Adrenal gland (tissue), 12 donors: ENCODE measurements around the gene RYR3. TPM values are rescaled to one million over a fixed set of nuclear protein-coding genes. Genes with fewer than 3 reads are reported as not detected.

Experiments used
- DNase-seq, 7 donors: peaks; one replicate each; pipeline ENCODE4 v3.0.0-alpha.2; 2019 to 2020
- H3K27ac ChIP-seq, 5 donors: fragments of 200-600 bp; sonication (generic) in 4 of 5; 1 replicate in 3 of 5; 2 replicates in 2 of 5; pipeline versions ENCODE4 v1.5.1 to v1.8.0; 2016 to 2020; ENCODE audit warnings: mild to moderate bottlenecking in 1 of 5
- H3K27me3 ChIP-seq: fragments of 200-600 bp; 2 replicates; pipeline ENCODE4 v1.8.0; 2021
- H3K36me3 ChIP-seq, 2 donors: fragments of 200-600 bp; replicated peaks in 1 of 2; 1 replicate in 1 of 2; 2 replicates in 1 of 2; pipeline versions ENCODE4 v1.5.1 to v1.8.0; 2018 to 2022
- H3K4me1 ChIP-seq, 2 donors: fragments of 200-600 bp; replicated peaks in 1 of 2; 1 replicate in 1 of 2; 2 replicates in 1 of 2; pipeline versions ENCODE4 v1.5.1 to v1.8.0; 2018 to 2021
- H3K4me3 ChIP-seq, 4 donors: fragments of 200-600 bp; sonication (generic) in 3 of 4; one replicate each; pipeline ENCODE4 v1.5.1; 2016 to 2018
- H3K9me3 ChIP-seq, 3 donors: fragments of 200-600 bp; sonication (generic) in 1 of 3; replicated peaks in 1 of 3; 1 replicate in 2 of 3; 2 replicates in 1 of 3; pipeline versions ENCODE4 v1.5.1 to v1.8.0; 2016 to 2021
- CTCF ChIP-seq, 6 experiments: fragments of 450-650 bp in 4 of 6; fragments of 200-600 bp in 2 of 6; sonication (generic) in 1 of 6; IDR thresholded peaks; 1 replicate in 5 of 6; 2 replicates in 1 of 6; pipeline versions ENCODE4 v1.5.1 to v1.8.0; 2016 to 2021; ENCODE audit warnings: antibody characterized with exemption in 6 of 6, mild to moderate bottlenecking in 2 of 6, moderate library complexity in 1 of 6
- POLR2A ChIP-seq, 2 donors: fragments of 450-650 bp; IDR thresholded peaks; one replicate each; pipeline ENCODE4 v1.6.1; 2017; ENCODE audit warnings: antibody characterized with exemption in 2 of 2, mild to moderate bottlenecking in 2 of 2, moderate library complexity in 1 of 2
- WGBS, 4 donors: extraction: QIAGEN DNeasy Blood & Tissue Kit in 2 of 4; methylation state at CpG; one replicate each; pipeline versions ENCODE4 v1.1.5 to v1.1.7; 2013 to 2017; 5-methylcytosine and 5-hydroxymethylcytosine counted together
- intact Hi-C, 2 donors: fragments of 100-400 bp; cut with DNase I; formaldehyde crosslinking; loops; one replicate each; pipeline versions ENCODE4 v1.14.1 to v1.15.0; 2022 to 2023
- polyA plus RNA-seq, 3 donors: library from polyadenylated mRNA; stranded (reverse); fragments of 200-250 nt in 2 of 3; fragments of 350-450 nt in 1 of 3; fragmentation: Illumina TruSeq in 1 of 3; extraction: RNeasy Lipid Tissue Mini Kit (QIAGEN cat#74804) in 1 of 3; gene quantifications; one replicate each; pipeline ENCODE4 v1.2.3, GENCODE V29; 2013 to 2014
- total RNA-seq, 9 donors: library from RNA; depleted of rRNA in 4 of 9; stranded (reverse); fragments of >200 nt in 4 of 9; fragments of 120-200 nt in 1 of 9; fragmentation: NEBNext Ultra II Directional in 1 of 9; extraction: Animal tissue kit (Norgen Biotek cat#: 25700) in 1 of 9; gene quantifications; one replicate each; pipeline versions ENCODE4 v1.1.0 to v1.2.4, GENCODE V29; 2013 to 2023
- donor health status: healthy with polysubstance abuse.
- donor health status: Bipolar disorder and iron deficiency.
- donor health status: DM: yes; HTN: yes; CAD: no.
- donor health status: DM: no; HTN: no; CAD: no.
- donor health status: DM: no; HTN: no; CAD: no.
- donor health status: DM: yes; HTN: yes; CAD: no.

The RYR3 gene
- total and polyA plus RNA-seq, 12 donors, result 0.32 to 60.7 (median 3.4) TPM

DNA sequence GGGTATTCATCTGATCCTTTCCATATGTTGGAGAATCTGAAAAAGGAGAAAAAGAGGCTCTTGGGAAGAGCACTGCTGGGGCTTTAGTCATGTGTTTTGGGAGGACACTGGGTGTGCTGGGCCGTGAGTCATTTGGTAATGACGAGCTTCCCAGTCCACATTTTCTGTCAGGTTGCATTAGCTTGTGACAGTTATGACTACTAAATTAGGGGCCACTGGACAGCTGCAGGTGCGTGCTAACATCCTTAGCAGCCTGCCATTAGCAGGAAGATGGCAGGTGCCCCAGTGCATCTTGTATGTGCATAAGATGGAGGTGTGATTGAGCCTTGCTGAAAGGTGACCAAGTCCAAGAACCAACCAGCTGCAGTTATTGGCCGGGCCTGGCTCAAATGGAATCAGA is 242.4 kb downstream of the RYR3 start:
- 76 to 88% (median 84%) methylated on average over 4 of the region's 4 CpGs for WGBS, 4 donors

GRCh38 chr15:33559207-33559890 is 248.6 kb downstream of the RYR3 start:
- Histone ChIP-seq H3K36me3 (no peaks in the 10 kb centered on the region), H3K27me3 (no peaks in the 10 kb centered on the region), H3K27ac (no peak overlapping the region), H3K4me1 (no peaks in the 10 kb centered on the region), H3K9me3 (no peaks in the 10 kb centered on the region), H3K4me3 (no peak overlapping the region)
- DNase-seq, result no peak
- TF ChIP-seq CTCF (IDR thresholded peaks at IDR 0.05) (no peak), POLR2A (IDR thresholded peaks at IDR 0.05) (no peak)
- intact Hi-C loops, result no loop called here
- WGBS, 4 donors, result 36 to 44% (median 42%) methylated on average over 3 of the region's 3 CpGs

More for the DNA sequence above, 242.4 kb downstream of the RYR3 start:
- DNase-seq, result no peak
- no peaks in the 10 kb centered on the region for H3K4me1 ChIP-seq
- intact Hi-C loops, result no loop called here
- TF ChIP-seq CTCF (IDR thresholded peaks at IDR 0.05) (no peak), POLR2A (IDR thresholded peaks at IDR 0.05) (no peak)
- H3K27me3 ChIP-seq, result no peaks in the 10 kb centered on the region
- H3K9me3 ChIP-seq, result no peaks in the 10 kb centered on the region
- H3K4me3 ChIP-seq, result no peak overlapping the region
- H3K27ac ChIP-seq, result no peak overlapping the region
- H3K36me3 ChIP-seq, result no peaks in the 10 kb centered on the region

GRCh38 chr15:33561407-33561806 is 250.6 kb downstream of the RYR3 start:
- no peak for DNase-seq
- intact Hi-C loops, result no loop called here
- no peak for TF ChIP-seq POLR2A (IDR thresholded peaks at IDR 0.05)
- no peaks in the 10 kb centered on the region for H3K36me3 ChIP-seq
- H3K4me1 ChIP-seq, result no peaks in the 10 kb centered on the region
- H3K9me3 ChIP-seq, result no peaks in the 10 kb centered on the region
- 52 to 66% (median 58%) methylated on average over 3 of the region's 3 CpGs for WGBS, 4 donors
- no peak overlapping the region for H3K27ac ChIP-seq
- H3K4me3 ChIP-seq, result no peak overlapping the region
- H3K27me3 ChIP-seq, result no peaks in the 10 kb centered on the region

DNA sequence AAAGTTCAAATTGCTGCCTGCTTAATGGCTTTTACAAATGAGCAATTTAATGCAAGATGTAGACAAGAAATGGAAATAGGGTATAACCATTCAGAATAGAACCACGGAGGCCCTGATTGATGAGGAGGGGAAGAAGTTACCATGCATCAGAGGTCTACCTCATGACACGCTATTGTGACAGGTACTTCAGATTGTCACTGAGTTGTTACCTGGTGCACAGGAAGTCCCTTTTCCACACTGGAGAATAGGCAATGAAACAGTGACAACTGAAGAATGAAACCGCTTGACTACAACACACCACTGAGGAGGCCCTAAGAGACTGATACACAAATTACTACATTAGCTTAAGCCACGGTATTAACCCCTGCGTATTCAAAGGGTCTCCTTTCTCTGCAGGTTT is 251.2 kb downstream of the RYR3 start:
- no peak for TF ChIP-seq CTCF (IDR thresholded peaks at IDR 0.05)
- TF ChIP-seq POLR2A (IDR thresholded peaks at IDR 0.05), result no peak
- H3K36me3 ChIP-seq, result no peaks in the 10 kb centered on the region
- intact Hi-C loops, result no loop called here
- no peak for DNase-seq
- WGBS, 4 donors, result 77 to 82% (median 78%) methylated on average over 5 of the region's 5 CpGs
- H3K4me3 ChIP-seq, result no peak overlapping the region
- H3K27me3 ChIP-seq, result no peaks in the 10 kb centered on the region
- no peak overlapping the region for H3K27ac ChIP-seq
- H3K4me1 ChIP-seq, result no peaks in the 10 kb centered on the region
- H3K9me3 ChIP-seq, result no peaks in the 10 kb centered on the region

DNA sequence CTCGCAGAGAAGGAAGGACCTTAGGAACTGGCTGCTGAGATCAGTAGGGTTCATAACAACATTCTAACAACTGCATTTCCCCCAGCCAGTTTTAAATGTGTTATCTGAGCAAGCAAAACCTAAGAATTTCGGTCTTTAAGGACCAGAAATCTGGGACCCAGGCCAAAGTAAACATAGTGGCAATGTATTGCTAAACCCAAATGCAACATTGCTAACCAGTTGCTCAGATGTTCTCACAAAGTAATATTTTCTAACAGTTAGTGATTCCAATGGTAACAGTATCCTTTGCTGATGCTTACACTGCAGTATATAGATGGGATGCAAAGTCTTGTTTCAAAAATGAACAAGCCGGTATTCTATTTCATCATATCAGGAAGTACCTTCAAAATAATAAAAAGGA is 254.3 kb downstream of the RYR3 start:
- Histone ChIP-seq H3K4me1 (no peaks in the 10 kb centered on the region), H3K27me3 (no peaks in the 10 kb centered on the region), H3K9me3 (no peaks in the 10 kb centered on the region), H3K4me3 (no peak overlapping the region), H3K27ac (no peak overlapping the region), H3K36me3 (no peaks in the 10 kb centered on the region)
- 31 to 50% (median 42%) methylated on average over 3 of the region's 3 CpGs for WGBS, 4 donors
- intact Hi-C loops, result no loop called here
- no peak for DNase-seq
- TF ChIP-seq POLR2A (IDR thresholded peaks at IDR 0.05), result no peak
- TF ChIP-seq CTCF (IDR thresholded peaks at IDR 0.05), result no peak
